ENCODE data around the gene CNOT1.
"Not testable (repeated sequence)": the region's sequence is repeated elsewhere in the genome, so short reads cannot be mapped to it uniquely, and the experiment has no call there.

CNOT1 gene

GRCh38 chr16:58582133-58582532 lies 47.5 kb downstream of the CNOT1 start:
- DNase-seq (ENCODE audit: low spot score): no peak

GRCh38 chr16:58579587-58579986 lies 50.0 kb downstream of the CNOT1 start:
- no peak for DNase-seq (ENCODE audit: low spot score)

GRCh38 chr16:58578642-58579041 lies 51.0 kb downstream of the CNOT1 start:
- DNase-seq (ENCODE audit: low spot score): no peak

- DNase-seq (ENCODE audit: low spot score): no peak
Measured at GRCh38 chr16:58577141-58577540, 52.5 kb downstream of the CNOT1 start.

GRCh38 chr16:58574895-58575294 lies 54.7 kb downstream of the CNOT1 start:
- DNase-seq (ENCODE audit: low spot score): no peak

GRCh38 chr16:58565697-58566096 lies 63.9 kb downstream of the CNOT1 start:
- DNase-seq (ENCODE audit: low spot score): not testable (repeated sequence)

GRCh38 chr16:58563775-58564174 lies 65.9 kb downstream of the CNOT1 start:
- DNase-seq (ENCODE audit: low spot score): no peak

- DNase-seq (ENCODE audit: low spot score): peak; percentile 40
Measured at GRCh38 chr16:58563235-58563634, 66.4 kb downstream of the CNOT1 start.

- DNase-seq (ENCODE audit: low spot score): no peak
Measured at GRCh38 chr16:58556678-58557077, 72.9 kb downstream of the CNOT1 start.

GRCh38 chr16:58551496-58551895 lies 78.1 kb downstream of the CNOT1 start:
- no peak for DNase-seq (ENCODE audit: low spot score)

GRCh38 chr16:58548378-58548777 lies 81.2 kb downstream of the CNOT1 start:
- DNase-seq (ENCODE audit: low spot score): no peak

- no peak for DNase-seq (ENCODE audit: low spot score)
Measured at GRCh38 chr16:58543685-58544084, 85.9 kb downstream of the CNOT1 start.

- no peak for DNase-seq (ENCODE audit: low spot score)
Measured at GRCh38 chr16:58542291-58542690, 87.3 kb downstream of the CNOT1 start.

GRCh38 chr16:58541711-58542110 lies 87.9 kb downstream of the CNOT1 start:
- no peak for DNase-seq (ENCODE audit: low spot score)

GRCh38 chr16:58537124-58537906 lies 92.3 kb downstream of the CNOT1 start:
- no peak for DNase-seq (ENCODE audit: low spot score)

GRCh38 chr16:58536278-58536677 lies 93.3 kb downstream of the CNOT1 start:
- DNase-seq (ENCODE audit: low spot score): no peak

GRCh38 chr16:58535100-58535499 lies 94.5 kb downstream of the CNOT1 start:
- no peak for DNase-seq (ENCODE audit: low spot score)

- no peak for DNase-seq (ENCODE audit: low spot score)
Measured at GRCh38 chr16:58533751-58534470, 95.7 kb downstream of the CNOT1 start.

- DNase-seq (ENCODE audit: low spot score): no peak
Measured at GRCh38 chr16:58532414-58532813, 97.2 kb downstream of the CNOT1 start.

GRCh38 chr16:58530179-58530578 lies 99.4 kb downstream of the CNOT1 start:
- DNase-seq (ENCODE audit: low spot score): no peak

- DNase-seq (ENCODE audit: low spot score): no peak
Measured at GRCh38 chr16:58519707-58520106, 109.9 kb downstream of the CNOT1 start.

GRCh38 chr16:58518980-58519368 lies 110.7 kb downstream of the CNOT1 start:
- no peak for DNase-seq (ENCODE audit: low spot score)

Measured in kidney capillary endothelial cell (primary cell).